GM21390 (cell line): Measurements from ENCODE around the gene AGTR1.
"Not testable (repeated sequence)": the region's sequence is repeated elsewhere in the genome, so short reads cannot be mapped to it uniquely, and the experiment has no call there.

Source experiments
- ATAC-seq: cut with Tn5 transposase; IDR thresholded peaks from one replicate; pipeline ENCODE4 v1.9.1; 2021; ENCODE audit not compliant: unreplicated experiment

Gene AGTR1

GRCh38 chr3:148757238-148758215 is 59.8 kb downstream of the AGTR1 start:
- no peak for ATAC-seq

- ATAC-seq = no peak
Observed at GRCh38 chr3:148758303-148758884, 60.7 kb downstream of the AGTR1 start.

GRCh38 chr3:148759430-148759829 is 61.7 kb downstream of the AGTR1 start:
- no peak for ATAC-seq

- ATAC-seq = no peak
Observed at GRCh38 chr3:148763156-148763680, 65.5 kb downstream of the AGTR1 start.

- ATAC-seq = no peak
Observed at GRCh38 chr3:148763986-148764935, 66.6 kb downstream of the AGTR1 start.

GRCh38 chr3:148772361-148772760 is 74.7 kb downstream of the AGTR1 start:
- ATAC-seq = no peak

- no peak for ATAC-seq
Observed at GRCh38 chr3:148772835-148773234, 75.1 kb downstream of the AGTR1 start.

- ATAC-seq = no peak
Observed at GRCh38 chr3:148773805-148774204, 76.1 kb downstream of the AGTR1 start.

GRCh38 chr3:148778926-148779325 is 81.2 kb downstream of the AGTR1 start:
- no peak for ATAC-seq

GRCh38 chr3:148785026-148785425 is 87.3 kb downstream of the AGTR1 start:
- not testable (repeated sequence) for ATAC-seq

- not testable (repeated sequence) for ATAC-seq
Observed at GRCh38 chr3:148786159-148786558, 88.5 kb downstream of the AGTR1 start.

- ATAC-seq = no peak
Observed at GRCh38 chr3:148789146-148789545, 91.4 kb downstream of the AGTR1 start.

- ATAC-seq = no peak
Observed at GRCh38 chr3:148789906-148790305, 92.2 kb downstream of the AGTR1 start.

GRCh38 chr3:148790370-148790769 is 92.7 kb downstream of the AGTR1 start:
- ATAC-seq = no peak

- no peak for ATAC-seq
Observed at GRCh38 chr3:148790851-148791735, 93.4 kb downstream of the AGTR1 start.

- ATAC-seq = no peak
Observed at GRCh38 chr3:148791920-148792319, 94.2 kb downstream of the AGTR1 start.

- ATAC-seq = no peak
Observed at GRCh38 chr3:148792516-148792915, 94.8 kb downstream of the AGTR1 start.
